ENCODE results near the gene TTR. TPM values are rescaled to one million over a fixed set of nuclear protein-coding genes. Genes with fewer than 3 reads are reported as not detected.

Gene TTR
- total RNA-seq, 1 donor = not detected

- Histone ChIP-seq H3K27me3 (ENCODE audit: insufficient read depth, low read length) (no peaks in the 10 kb centered on the region), H3K9me3 (ENCODE audit: low read depth, low read length) (no peaks in the 10 kb centered on the region), H3K4me1 (ENCODE audit: insufficient read depth, low read length) (no peaks in the 10 kb centered on the region), H3K4me3 (ENCODE audit: low read length) (no peak overlapping the region)
Measured at GRCh38 chr18:31572368-31572767, 19.3 kb upstream of the TTR start.

DNA sequence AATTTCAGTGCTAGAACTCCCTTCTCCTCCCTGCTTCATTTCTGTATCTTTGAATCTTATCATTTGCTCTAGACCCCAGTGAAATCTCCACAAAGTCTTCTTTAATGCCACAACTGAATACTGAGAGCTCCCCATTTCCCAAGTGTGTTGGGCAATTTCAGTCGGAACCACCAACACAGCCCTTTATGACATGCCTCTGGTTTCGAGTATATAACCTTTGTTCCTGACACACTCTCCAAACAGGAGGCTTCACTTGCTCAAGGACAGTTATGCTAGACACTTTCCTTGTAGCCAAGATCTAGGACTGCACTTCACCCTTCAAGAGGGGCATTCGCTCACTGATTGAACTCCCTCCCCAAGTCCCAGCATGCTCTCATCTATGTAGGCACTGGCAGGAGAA, 18.6 kb upstream of the TTR start:
- Histone ChIP-seq H3K27me3 (ENCODE audit: insufficient read depth, low read length) (no peaks in the 10 kb centered on the region), H3K9me3 (ENCODE audit: low read depth, low read length) (no peaks in the 10 kb centered on the region), H3K4me1 (ENCODE audit: insufficient read depth, low read length) (no peaks in the 10 kb centered on the region), H3K4me3 (ENCODE audit: low read length) (no peak overlapping the region)

- H3K27me3 ChIP-seq (ENCODE audit: insufficient read depth, low read length) = no peaks in the 10 kb centered on the region
- H3K9me3 ChIP-seq (ENCODE audit: low read depth, low read length) = no peaks in the 10 kb centered on the region
- H3K4me1 ChIP-seq (ENCODE audit: insufficient read depth, low read length) = no peaks in the 10 kb centered on the region
- H3K4me3 ChIP-seq (ENCODE audit: low read length) = no peak overlapping the region
Measured at GRCh38 chr18:31574359-31574758, 17.3 kb upstream of the TTR start.

- Histone ChIP-seq H3K4me3 (ENCODE audit: low read length) (no peak overlapping the region), H3K27me3 (ENCODE audit: insufficient read depth, low read length) (no peaks in the 10 kb centered on the region), H3K9me3 (ENCODE audit: low read depth, low read length) (no peaks in the 10 kb centered on the region), H3K4me1 (ENCODE audit: insufficient read depth, low read length) (no peaks in the 10 kb centered on the region)
Measured at GRCh38 chr18:31575515-31576257, 16.0 kb upstream of the TTR start.

- Histone ChIP-seq H3K9me3 (ENCODE audit: low read depth, low read length) (no peaks in the 10 kb centered on the region), H3K27me3 (ENCODE audit: insufficient read depth, low read length) (no peaks in the 10 kb centered on the region), H3K4me3 (ENCODE audit: low read length) (no peak overlapping the region), H3K4me1 (ENCODE audit: insufficient read depth, low read length) (no peaks in the 10 kb centered on the region)
Measured at GRCh38 chr18:31576670-31577069, 15.0 kb upstream of the TTR start.

DNA sequence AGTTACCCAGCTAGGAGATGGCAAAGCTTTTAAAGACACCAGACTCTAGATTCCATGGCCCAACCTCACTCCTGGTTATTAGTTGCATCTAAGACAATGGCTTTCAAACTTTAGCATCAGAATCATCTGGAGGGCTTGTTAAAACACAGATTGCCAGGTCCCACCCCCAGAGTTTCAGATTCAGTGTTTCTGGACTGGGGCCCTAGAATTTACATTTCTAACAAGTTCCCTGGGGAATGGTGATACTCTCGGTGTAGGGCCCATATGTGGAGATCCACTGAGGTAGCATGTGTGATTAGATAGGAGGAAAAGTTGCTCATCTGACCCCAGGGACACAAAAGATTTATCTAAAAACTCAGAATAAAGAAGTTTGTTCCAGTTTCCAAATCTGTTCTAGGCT, 14.5 kb upstream of the TTR start:
- Histone ChIP-seq H3K4me1 (ENCODE audit: insufficient read depth, low read length) (no peaks in the 10 kb centered on the region), H3K27me3 (ENCODE audit: insufficient read depth, low read length) (no peaks in the 10 kb centered on the region), H3K4me3 (ENCODE audit: low read length) (no peak overlapping the region)

GRCh38 chr18:31578126-31578525, 13.6 kb upstream of the TTR start:
- Histone ChIP-seq H3K9me3 (ENCODE audit: low read depth, low read length) (no peaks in the 10 kb centered on the region), H3K4me1 (ENCODE audit: insufficient read depth, low read length) (no peaks in the 10 kb centered on the region), H3K27me3 (ENCODE audit: insufficient read depth, low read length) (no peaks in the 10 kb centered on the region), H3K4me3 (ENCODE audit: low read length) (no peak overlapping the region)

More for the DNA sequence above, 14.5 kb upstream of the TTR start:
- H3K9me3 ChIP-seq (ENCODE audit: low read depth, low read length) = no peaks in the 10 kb centered on the region

DNA sequence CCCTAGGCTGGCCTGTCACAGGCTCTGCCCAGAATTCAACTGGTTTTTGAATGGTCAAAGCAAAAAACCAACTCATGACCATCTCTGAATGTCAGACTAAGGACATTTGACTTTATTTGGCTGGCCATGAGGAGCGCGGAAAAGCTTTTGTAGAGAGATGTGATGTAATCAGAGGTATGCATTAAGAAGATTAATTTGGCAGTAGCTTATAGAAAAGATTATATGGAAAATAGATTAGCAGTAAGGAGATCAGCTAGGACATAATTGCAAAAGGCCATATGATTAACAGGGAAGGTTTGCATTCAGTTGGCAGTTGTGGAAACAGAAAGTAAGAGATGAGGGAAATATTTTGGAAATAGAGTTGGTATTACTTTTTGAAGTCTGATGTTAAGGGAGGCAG, 12.3 kb upstream of the TTR start:
- H3K9me3 ChIP-seq (ENCODE audit: low read depth, low read length) = no peaks in the 10 kb centered on the region
- no peaks in the 10 kb centered on the region for H3K27me3 ChIP-seq (ENCODE audit: insufficient read depth, low read length)

DNA sequence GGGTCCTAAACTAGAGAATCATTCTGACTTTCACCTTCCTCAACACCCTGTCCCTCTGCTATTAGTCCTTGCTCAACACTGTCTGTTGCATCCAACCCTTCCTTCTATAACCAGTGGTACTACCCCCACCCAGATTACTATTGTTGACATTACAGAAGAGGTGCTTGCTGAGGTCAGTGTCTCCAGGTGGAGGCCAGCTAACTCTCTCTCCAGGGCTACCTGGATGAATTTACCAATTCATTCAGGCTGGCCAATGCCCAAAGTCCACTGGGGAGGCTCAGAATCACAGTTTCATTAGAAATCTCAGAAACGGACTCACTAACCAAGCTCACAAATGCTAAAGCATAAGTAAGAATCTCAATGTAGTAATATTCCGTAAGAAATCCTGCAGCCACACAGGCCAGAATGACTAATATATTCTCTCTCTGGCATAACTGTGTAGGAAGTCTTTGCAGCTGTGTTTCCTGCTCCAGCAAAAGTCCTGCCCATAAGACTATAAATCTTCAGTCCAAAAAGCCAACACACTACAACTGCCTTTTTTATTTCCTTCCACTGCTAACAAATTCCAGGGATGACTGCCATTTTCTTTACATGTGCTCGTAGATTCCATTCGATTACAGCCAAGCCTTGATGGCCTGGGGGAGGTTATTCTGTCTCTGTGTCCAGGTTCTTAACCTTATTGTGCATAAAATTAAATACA, 10.0 kb upstream of the TTR start:
- Histone ChIP-seq H3K4me1 (ENCODE audit: insufficient read depth, low read length) (no peaks in the 10 kb centered on the region), H3K9me3 (ENCODE audit: low read depth, low read length) (no peaks in the 10 kb centered on the region), H3K27me3 (ENCODE audit: insufficient read depth, low read length) (no peaks in the 10 kb centered on the region), H3K4me3 (ENCODE audit: low read length) (no peak overlapping the region)

More for the DNA sequence above, 12.3 kb upstream of the TTR start:
- H3K4me1 ChIP-seq (ENCODE audit: insufficient read depth, low read length) = no peaks in the 10 kb centered on the region
- no peak overlapping the region for H3K4me3 ChIP-seq (ENCODE audit: low read length)

- H3K27me3 ChIP-seq (ENCODE audit: insufficient read depth, low read length) = no peaks in the 10 kb centered on the region
- no peaks in the 10 kb centered on the region for H3K4me1 ChIP-seq (ENCODE audit: insufficient read depth, low read length)
- no peaks in the 10 kb centered on the region for H3K9me3 ChIP-seq (ENCODE audit: low read depth, low read length)
- H3K4me3 ChIP-seq (ENCODE audit: low read length) = no peak overlapping the region
Measured at GRCh38 chr18:31583185-31583854, 8.4 kb upstream of the TTR start.

GRCh38 chr18:31585991-31586390, 5.7 kb upstream of the TTR start:
- H3K4me1 ChIP-seq (ENCODE audit: insufficient read depth, low read length) = no peaks in the 10 kb centered on the region
- H3K4me3 ChIP-seq (ENCODE audit: low read length) = no peak overlapping the region
- H3K27me3 ChIP-seq (ENCODE audit: insufficient read depth, low read length) = no peaks in the 10 kb centered on the region
- H3K9me3 ChIP-seq (ENCODE audit: low read depth, low read length) = no peaks in the 10 kb centered on the region

DNA sequence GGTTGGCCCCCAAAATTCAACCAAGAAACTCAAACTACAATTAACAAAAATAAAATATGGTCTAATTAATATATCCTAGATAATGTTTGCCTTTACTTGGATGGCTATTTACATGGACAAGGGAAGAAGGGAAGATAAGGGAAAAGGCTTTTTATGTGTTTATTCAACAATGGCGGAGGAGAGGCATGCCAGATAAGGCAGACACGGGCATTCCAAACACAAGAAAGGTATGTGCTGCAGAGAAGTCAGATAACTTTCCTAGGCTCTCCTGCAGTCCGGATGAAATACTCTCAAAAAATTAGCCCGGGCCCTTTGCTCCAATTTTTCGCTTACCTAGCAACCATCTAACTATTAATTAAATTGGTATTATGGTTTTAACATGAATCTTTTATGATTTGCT, 5.1 kb upstream of the TTR start:
- Histone ChIP-seq H3K4me1 (ENCODE audit: insufficient read depth, low read length) (no peaks in the 10 kb centered on the region), H3K9me3 (ENCODE audit: low read depth, low read length) (no peaks in the 10 kb centered on the region), H3K27me3 (ENCODE audit: insufficient read depth, low read length) (no peaks in the 10 kb centered on the region), H3K4me3 (ENCODE audit: low read length) (no peak overlapping the region)

DNA sequence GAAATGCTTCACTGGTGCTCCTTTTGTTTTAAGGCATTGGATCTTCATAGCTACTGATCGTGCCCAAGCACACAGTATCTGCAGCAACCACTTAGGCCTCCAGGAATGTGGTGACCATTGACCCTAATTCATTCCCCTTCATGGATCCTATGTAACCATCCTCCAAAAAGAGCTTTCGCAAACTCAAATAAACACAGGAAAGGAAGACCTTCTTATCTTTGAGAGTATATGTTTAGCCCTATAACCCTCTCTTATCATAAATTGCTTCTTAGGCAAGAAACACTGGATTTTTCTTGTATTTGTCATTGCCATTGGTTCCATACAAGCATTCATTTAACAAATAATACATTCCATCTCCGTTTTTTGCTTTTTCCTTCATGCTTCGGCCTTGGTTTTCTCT, 4.1 kb upstream of the TTR start:
- Histone ChIP-seq H3K27me3 (ENCODE audit: insufficient read depth, low read length) (no peaks in the 10 kb centered on the region), H3K9me3 (ENCODE audit: low read depth, low read length) (no peaks in the 10 kb centered on the region), H3K4me1 (ENCODE audit: insufficient read depth, low read length) (no peaks in the 10 kb centered on the region), H3K4me3 (ENCODE audit: low read length) (no peak overlapping the region)

DNA sequence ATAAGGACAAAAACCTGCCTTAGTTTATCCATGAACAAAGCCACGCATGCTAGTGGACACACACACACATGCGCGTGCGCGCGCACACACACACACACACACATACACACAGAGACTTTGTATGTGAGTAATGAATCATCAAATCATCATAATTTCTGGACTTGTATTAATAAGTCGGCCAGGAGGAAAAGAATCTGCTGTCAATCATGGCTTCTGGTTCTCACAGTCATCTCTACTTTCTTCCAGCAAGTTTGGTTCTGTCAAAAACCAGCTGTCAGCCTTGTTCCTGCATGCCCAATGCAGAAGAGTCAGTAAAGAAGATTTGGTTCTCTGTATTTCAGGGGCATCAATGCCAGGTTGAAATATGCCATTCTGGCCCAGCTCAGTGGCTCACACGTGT, 1.1 kb upstream of the TTR start:
- Histone ChIP-seq H3K9me3 (ENCODE audit: low read depth, low read length) (no peaks in the 10 kb centered on the region), H3K27me3 (ENCODE audit: insufficient read depth, low read length) (no peaks in the 10 kb centered on the region), H3K4me3 (ENCODE audit: low read length) (no peak overlapping the region), H3K4me1 (ENCODE audit: insufficient read depth, low read length) (no peaks in the 10 kb centered on the region)

DNA sequence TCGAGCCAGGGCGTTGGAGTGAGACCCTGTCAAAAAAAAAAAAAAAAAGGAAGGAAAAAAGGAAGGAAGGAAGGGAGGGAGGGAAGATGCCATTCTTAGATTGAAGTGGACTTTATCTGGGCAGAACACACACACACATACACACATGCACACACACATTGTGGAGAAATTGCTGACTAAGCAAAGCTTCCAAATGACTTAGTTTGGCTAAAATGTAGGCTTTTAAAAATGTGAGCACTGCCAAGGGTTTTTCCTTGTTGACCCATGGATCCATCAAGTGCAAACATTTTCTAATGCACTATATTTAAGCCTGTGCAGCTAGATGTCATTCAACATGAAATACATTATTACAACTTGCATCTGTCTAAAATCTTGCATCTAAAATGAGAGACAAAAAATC, 564 bp upstream of the TTR start:
- no peaks in the 10 kb centered on the region for H3K27me3 ChIP-seq (ENCODE audit: insufficient read depth, low read length)
- H3K9me3 ChIP-seq (ENCODE audit: low read depth, low read length) = no peaks in the 10 kb centered on the region
- H3K4me3 ChIP-seq (ENCODE audit: low read length) = no peak overlapping the region
- no peaks in the 10 kb centered on the region for H3K4me1 ChIP-seq (ENCODE audit: insufficient read depth, low read length)

Measured in mononuclear cell (primary cell).